HFFc6 (cell line): ENCODE data around the gene MS4A3. TPM values are rescaled to one million over a fixed set of nuclear protein-coding genes. Genes with fewer than 3 reads are reported as not detected.

ENCODE experiments used
- DNase-seq: peaks from one replicate; pipeline ENCODE4 v3.0.0-alpha.2; 2018
- H3K27ac Mint-ChIP-seq: 2 replicates; pipeline ENCODE4 v1.8.0; 2020; ENCODE audit warnings: mild to moderate bottlenecking, mixed read lengths
- H3K27me3 Mint-ChIP-seq: 2 replicates; pipeline ENCODE4 v1.8.0; 2021; ENCODE audit warnings: mild to moderate bottlenecking, moderate library complexity, mixed read lengths; ENCODE audit not compliant: insufficient read depth
- H3K36me3 Mint-ChIP-seq: 2 replicates; pipeline ENCODE4 v1.8.0; 2021; ENCODE audit warnings: low read depth, mixed read lengths
- H3K4me1 Mint-ChIP-seq: 2 replicates; pipeline ENCODE4 v1.8.0; 2020; ENCODE audit warnings: low read depth, mixed read lengths
- H3K4me3 Mint-ChIP-seq: 2 replicates; pipeline ENCODE4 v1.8.0; 2020; ENCODE audit warnings: mild to moderate bottlenecking, moderate library complexity, mixed read lengths
- H3K9me3 Mint-ChIP-seq: 2 replicates; pipeline ENCODE4 v1.8.0; 2020; ENCODE audit warnings: mild to moderate bottlenecking, mixed read lengths
- CTCF ChIP-seq: fragments of 200-600 bp; sonication (generic); IDR thresholded peaks from 2 replicates; pipeline ENCODE4 v1.5.0; 2021; ENCODE audit warnings: antibody characterized with exemption, mild to moderate bottlenecking
- total RNA-seq, 6 experiments: library from RNA; stranded (reverse); fragmentation: NEBNext Ultra II Directional; extraction: Animal tissue kit (Norgen Biotek cat#: 25700); gene quantifications; 2 replicates in 1 of 6; 3 replicates in 5 of 6; pipeline ENCODE4 v1.2.3, GENCODE V29; 2021

The MS4A3 gene
- total RNA-seq, 6 experiments from 2014 or later, result not detected

- TF ChIP-seq CTCF, result no peak
- no peaks in the 10 kb centered on the region; the same call in 1 of the 2 replicates for H3K36me3 Mint-ChIP-seq
- H3K4me1 Mint-ChIP-seq, result no peaks in the 10 kb centered on the region
- H3K4me3 Mint-ChIP-seq, result no peak overlapping the region
- no peak overlapping the region for H3K27ac Mint-ChIP-seq
- no peak for DNase-seq
- no peaks in the 10 kb centered on the region for H3K27me3 Mint-ChIP-seq
- peaks cover 23% of the 10 kb centered on the region for H3K9me3 Mint-ChIP-seq
Measured at GRCh38 chr11:60077216-60077817, 20.9 kb downstream of the MS4A3 start.

- no peaks in the 10 kb centered on the region for H3K4me1 Mint-ChIP-seq
- H3K36me3 Mint-ChIP-seq, result no peaks in the 10 kb centered on the region; the same call in 1 of the 2 replicates
- H3K9me3 Mint-ChIP-seq, result peaks cover 23% of the 10 kb centered on the region
- H3K27ac Mint-ChIP-seq, result no peak overlapping the region
- no peak for TF ChIP-seq CTCF
- no peak overlapping the region for H3K4me3 Mint-ChIP-seq
- no peak for DNase-seq
- H3K27me3 Mint-ChIP-seq, result no peaks in the 10 kb centered on the region
Measured at GRCh38 chr11:60077981-60078380, 21.5 kb downstream of the MS4A3 start.

DNA sequence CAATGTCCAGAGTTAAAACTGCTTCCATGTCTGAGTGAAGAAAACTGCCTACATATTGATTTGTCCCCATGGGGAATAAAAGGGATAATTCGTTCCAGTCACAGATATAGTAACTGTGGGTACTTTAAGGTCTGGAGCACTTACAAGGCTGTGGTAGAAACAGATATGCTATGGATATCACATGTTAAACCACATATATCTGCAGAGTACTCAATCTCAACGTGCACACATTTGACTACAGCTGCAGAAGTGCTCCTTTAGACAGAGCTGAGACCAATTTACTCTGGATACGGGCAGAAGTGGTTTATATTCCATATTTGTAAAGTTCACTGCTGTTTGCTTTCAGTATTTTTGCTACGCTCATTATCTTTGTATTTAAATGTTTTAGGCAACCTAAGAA, 22.3 kb downstream of the MS4A3 start:
- Mint-ChIP-seq H3K36me3 (no peaks in the 10 kb centered on the region), H3K27ac (no peak overlapping the region), H3K4me1 (no peaks in the 10 kb centered on the region), H3K9me3 (peaks cover 20% of the 10 kb centered on the region), H3K4me3 (no peak overlapping the region), H3K27me3 (no peaks in the 10 kb centered on the region)
- TF ChIP-seq CTCF, result no peak
- DNase-seq, result no peak

- Mint-ChIP-seq H3K4me1 (no peaks in the 10 kb centered on the region), H3K27me3 (no peaks in the 10 kb centered on the region), H3K36me3 (no peaks in the 10 kb centered on the region), H3K4me3 (no peak overlapping the region), H3K9me3 (peaks cover 20% of the 10 kb centered on the region), H3K27ac (no peak overlapping the region)
- DNase-seq, result no peak
- no peak for TF ChIP-seq CTCF
Measured at GRCh38 chr11:60080535-60080934, 24.1 kb downstream of the MS4A3 start.

GRCh38 chr11:60084631-60085273, 28.3 kb downstream of the MS4A3 start:
- H3K4me3 Mint-ChIP-seq, result no peak overlapping the region
- TF ChIP-seq CTCF, result no peak
- H3K4me1 Mint-ChIP-seq, result no peaks in the 10 kb centered on the region
- H3K9me3 Mint-ChIP-seq, result peaks cover 30% of the 10 kb centered on the region
- H3K27ac Mint-ChIP-seq, result no peak overlapping the region
- no peaks in the 10 kb centered on the region for H3K36me3 Mint-ChIP-seq
- DNase-seq, result no peak
- no peaks in the 10 kb centered on the region for H3K27me3 Mint-ChIP-seq
